ENCODE results near the gene KRTAP6-3. TPM values are rescaled to one million over a fixed set of nuclear protein-coding genes. Genes with fewer than 3 reads are reported as not detected.

KRTAP6-3 gene
- total RNA-seq, 4 donors from 2014 or later, result not detected

DNA sequence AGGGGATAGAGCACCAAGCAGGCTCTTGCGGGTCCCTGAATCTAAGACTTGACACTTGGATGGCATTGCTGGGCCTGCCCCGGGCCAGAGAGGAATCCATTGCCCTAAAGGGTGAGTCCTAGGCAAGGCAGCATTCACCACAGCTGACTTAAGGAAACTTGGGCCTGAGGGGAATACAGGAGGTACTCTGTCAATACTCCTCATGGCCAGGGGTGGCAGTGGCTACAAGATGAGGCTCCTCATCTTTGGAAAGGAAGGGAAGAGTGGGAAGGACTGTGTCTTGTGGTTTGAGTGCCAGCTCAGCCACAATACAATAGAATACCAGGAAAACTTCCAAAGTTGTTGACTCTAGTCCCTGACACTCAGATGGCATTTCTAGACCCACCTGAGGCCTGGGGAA is 13.7 kb downstream of the KRTAP6-3 start:
- TF ChIP-seq POLR2A (IDR thresholded peaks at IDR 0.05) (no peak), CTCF (IDR thresholded peaks at IDR 0.05) (no peak)
- DNase-seq, result no peak
- no peak overlapping the region for H3K27ac ChIP-seq
- H3K36me3 ChIP-seq, result no peaks in the 10 kb centered on the region
- intact Hi-C loops (cut with DNase I; ENCODE audit: low total_unique reads), result no loop called here
- H3K4me1 ChIP-seq, result no peaks in the 10 kb centered on the region
- no peaks in the 10 kb centered on the region for H3K27me3 ChIP-seq
- no peak overlapping the region for H3K4me3 ChIP-seq
- H3K9me3 ChIP-seq, result no peaks in the 10 kb centered on the region

GRCh38 chr21:30612132-30612531 is 19.9 kb downstream of the KRTAP6-3 start:
- Histone ChIP-seq H3K9me3 (no peaks in the 10 kb centered on the region), H3K4me1 (no peaks in the 10 kb centered on the region), H3K4me3 (no peak overlapping the region), H3K27me3 (no peaks in the 10 kb centered on the region), H3K36me3 (no peaks in the 10 kb centered on the region), H3K27ac (no peak overlapping the region)
- intact Hi-C loops (cut with DNase I; ENCODE audit: low total_unique reads), result no loop called here
- DNase-seq, result no peak
- TF ChIP-seq CTCF (IDR thresholded peaks at IDR 0.05) (no peak), POLR2A (IDR thresholded peaks at IDR 0.05) (no peak)

- Histone ChIP-seq H3K36me3 (no peaks in the 10 kb centered on the region), H3K4me3 (no peak within 1 kb of the TSS), H3K27ac (no peak within 1 kb of the TSS), H3K4me1 (no peaks in the 10 kb centered on the region), H3K9me3 (no peaks in the 10 kb centered on the region), H3K27me3 (no peaks in the 10 kb centered on the region)
- DNase-seq, result no peak
- intact Hi-C loops (cut with DNase I; ENCODE audit: low total_unique reads), result no loop called here
- no peak for TF ChIP-seq CTCF (IDR thresholded peaks at IDR 0.05)
These were observed 21.6 kb downstream of the KRTAP6-3 start, which contains the start of gene KRTAP6-1 for GRCh38 chr21:30613836-30614235. KRTAP6-1 (minus strand) TSS chr21:30613930; CDS start chr21:30613904, 26 bp downstream.

- Histone ChIP-seq H3K36me3 (no peaks in the 10 kb centered on the region), H3K27ac (no peak overlapping the region), H3K9me3 (no peaks in the 10 kb centered on the region), H3K27me3 (no peaks in the 10 kb centered on the region), H3K4me3 (no peak overlapping the region), H3K4me1 (no peaks in the 10 kb centered on the region)
- no peak for TF ChIP-seq POLR2A (IDR thresholded peaks at IDR 0.05)
- TF ChIP-seq CTCF (IDR thresholded peaks at IDR 0.05), result no peak
- DNase-seq, result no peak
- intact Hi-C loops (cut with DNase I; ENCODE audit: low total_unique reads), result no loop called here
These were observed 23.0 kb downstream of the KRTAP6-3 start for GRCh38 chr21:30615199-30615598.

DNA sequence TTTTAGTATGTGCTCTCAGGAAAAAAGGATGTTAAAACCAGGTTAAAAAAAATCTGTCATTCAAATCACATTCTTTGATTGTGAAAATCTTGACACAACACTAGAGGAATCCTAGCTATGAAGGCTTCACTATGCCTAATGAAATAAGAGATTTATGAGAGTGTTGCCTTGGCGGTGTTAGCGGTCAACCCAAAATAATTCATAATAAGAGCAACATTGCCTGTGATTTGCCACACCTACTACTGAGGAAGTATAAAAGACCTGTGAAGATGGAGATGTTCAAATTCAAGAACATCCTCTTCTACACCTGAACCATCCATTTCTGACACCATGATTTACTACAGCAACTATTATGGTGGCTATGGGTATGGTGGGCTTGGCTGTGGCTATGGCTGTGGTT is 23.9 kb downstream of the KRTAP6-3 start, which contains the start of gene KRTAP20-1:
TSS of gene KRTAP20-1 (plus strand) at position 301 of the 400 bp plus-strand sequence. CDS start at position 331, 30 bp downstream.
- no peaks in the 10 kb centered on the region for H3K9me3 ChIP-seq
- H3K27ac ChIP-seq, result no peak within 1 kb of the TSS
- no peaks in the 10 kb centered on the region for H3K36me3 ChIP-seq
- no peak within 1 kb of the TSS for H3K4me3 ChIP-seq
- intact Hi-C loops (cut with DNase I; ENCODE audit: low total_unique reads), result no loop called here
- TF ChIP-seq POLR2A (IDR thresholded peaks at IDR 0.05) (no peak), CTCF (IDR thresholded peaks at IDR 0.05) (no peak)
- DNase-seq, result no peak
- no peaks in the 10 kb centered on the region for H3K27me3 ChIP-seq
- no peaks in the 10 kb centered on the region for H3K4me1 ChIP-seq

All from uterus (tissue), 4 donors.